Endothelial cell (in vitro differentiated cells): Measurements from ENCODE around the gene DNAJA3. TPM values are rescaled to one million over a fixed set of nuclear protein-coding genes. Genes with fewer than 3 reads are reported as not detected.

Source experiments
- DNase-seq: peaks from one replicate; pipeline ENCODE4 v3.0.0; 2021; ENCODE audit warnings: low spot score
- H3K27ac Mint-ChIP-seq: one replicate; pipeline ENCODE4 v1.8.0; 2021; ENCODE audit warnings: mixed read lengths, inconsistent platforms; ENCODE audit not compliant: unreplicated experiment
- H3K27me3 Mint-ChIP-seq: one replicate; pipeline ENCODE4 v1.8.0; 2021; ENCODE audit warnings: mild to moderate bottlenecking, moderate library complexity, mixed read lengths, inconsistent platforms; ENCODE audit not compliant: unreplicated experiment
- H3K36me3 Mint-ChIP-seq: one replicate; pipeline ENCODE4 v1.8.0; 2021; ENCODE audit warnings: mild to moderate bottlenecking, low read depth, mixed read lengths, inconsistent platforms; ENCODE audit not compliant: unreplicated experiment
- H3K4me1 Mint-ChIP-seq: one replicate; pipeline ENCODE4 v1.8.0; 2021; ENCODE audit warnings: mild to moderate bottlenecking, mixed read lengths, inconsistent platforms; ENCODE audit not compliant: unreplicated experiment
- H3K4me3 Mint-ChIP-seq: one replicate; pipeline ENCODE4 v1.8.0; 2021; ENCODE audit warnings: mild to moderate bottlenecking, mixed read lengths, inconsistent platforms; ENCODE audit not compliant: unreplicated experiment
- H3K9me3 Mint-ChIP-seq: one replicate; pipeline ENCODE4 v1.8.0; 2021; ENCODE audit warnings: mixed read lengths, inconsistent platforms; ENCODE audit not compliant: unreplicated experiment
- total RNA-seq: library from RNA; stranded (reverse); fragmentation: NEBNext Ultra II Directional; extraction: Animal tissue kit (Norgen Biotek cat#: 25700); gene quantifications from one replicate; pipeline ENCODE4 v1.2.1, GENCODE V29; 2021; ENCODE audit not compliant: unreplicated experiment
- TF ChIP-seq, protein P1 (sequence below): fragments of 200-600 bp; sonication (generic); IDR thresholded peaks from one replicate; pipeline ENCODE4 v1.5.0; 2021; ENCODE audit warnings: antibody characterized with exemption; ENCODE audit not compliant: unreplicated experiment

The DNAJA3 gene
- total RNA-seq, 1 donor from 2014 or later: 32.0 TPM

- peaks cover 25% of the 10 kb centered on the region for H3K36me3 Mint-ChIP-seq
- H3K27me3 Mint-ChIP-seq: peaks cover 9% of the 10 kb centered on the region
- peak overlapping the region; percentile 14 for H3K27ac Mint-ChIP-seq
- TF ChIP-seq, protein P1, sequence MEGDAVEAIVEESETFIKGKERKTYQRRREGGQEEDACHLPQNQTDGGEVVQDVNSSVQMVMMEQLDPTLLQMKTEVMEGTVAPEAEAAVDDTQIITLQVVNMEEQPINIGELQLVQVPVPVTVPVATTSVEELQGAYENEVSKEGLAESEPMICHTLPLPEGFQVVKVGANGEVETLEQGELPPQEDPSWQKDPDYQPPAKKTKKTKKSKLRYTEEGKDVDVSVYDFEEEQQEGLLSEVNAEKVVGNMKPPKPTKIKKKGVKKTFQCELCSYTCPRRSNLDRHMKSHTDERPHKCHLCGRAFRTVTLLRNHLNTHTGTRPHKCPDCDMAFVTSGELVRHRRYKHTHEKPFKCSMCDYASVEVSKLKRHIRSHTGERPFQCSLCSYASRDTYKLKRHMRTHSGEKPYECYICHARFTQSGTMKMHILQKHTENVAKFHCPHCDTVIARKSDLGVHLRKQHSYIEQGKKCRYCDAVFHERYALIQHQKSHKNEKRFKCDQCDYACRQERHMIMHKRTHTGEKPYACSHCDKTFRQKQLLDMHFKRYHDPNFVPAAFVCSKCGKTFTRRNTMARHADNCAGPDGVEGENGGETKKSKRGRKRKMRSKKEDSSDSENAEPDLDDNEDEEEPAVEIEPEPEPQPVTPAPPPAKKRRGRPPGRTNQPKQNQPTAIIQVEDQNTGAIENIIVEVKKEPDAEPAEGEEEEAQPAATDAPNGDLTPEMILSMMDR: peak; percentile 77
- H3K9me3 Mint-ChIP-seq: no peaks in the 10 kb centered on the region
- peak overlapping the region; percentile 48 for H3K4me3 Mint-ChIP-seq
- DNase-seq: peak; percentile 82
- no peaks in the 10 kb centered on the region for H3K4me1 Mint-ChIP-seq
Measured at GRCh38 chr16:4404247-4404966, 21.3 kb upstream of the DNAJA3 start.

- Mint-ChIP-seq H3K9me3 (no peaks in the 10 kb centered on the region), H3K27ac (peak overlapping the region; percentile 14), H3K36me3 (peaks cover 22% of the 10 kb centered on the region), H3K4me1 (no peaks in the 10 kb centered on the region), H3K27me3 (peaks cover 9% of the 10 kb centered on the region), H3K4me3 (peak overlapping the region; percentile 48)
- no peak for DNase-seq
- TF ChIP-seq, protein P1: no peak
Measured at GRCh38 chr16:4404967-4405696, 20.5 kb upstream of the DNAJA3 start.

DNA sequence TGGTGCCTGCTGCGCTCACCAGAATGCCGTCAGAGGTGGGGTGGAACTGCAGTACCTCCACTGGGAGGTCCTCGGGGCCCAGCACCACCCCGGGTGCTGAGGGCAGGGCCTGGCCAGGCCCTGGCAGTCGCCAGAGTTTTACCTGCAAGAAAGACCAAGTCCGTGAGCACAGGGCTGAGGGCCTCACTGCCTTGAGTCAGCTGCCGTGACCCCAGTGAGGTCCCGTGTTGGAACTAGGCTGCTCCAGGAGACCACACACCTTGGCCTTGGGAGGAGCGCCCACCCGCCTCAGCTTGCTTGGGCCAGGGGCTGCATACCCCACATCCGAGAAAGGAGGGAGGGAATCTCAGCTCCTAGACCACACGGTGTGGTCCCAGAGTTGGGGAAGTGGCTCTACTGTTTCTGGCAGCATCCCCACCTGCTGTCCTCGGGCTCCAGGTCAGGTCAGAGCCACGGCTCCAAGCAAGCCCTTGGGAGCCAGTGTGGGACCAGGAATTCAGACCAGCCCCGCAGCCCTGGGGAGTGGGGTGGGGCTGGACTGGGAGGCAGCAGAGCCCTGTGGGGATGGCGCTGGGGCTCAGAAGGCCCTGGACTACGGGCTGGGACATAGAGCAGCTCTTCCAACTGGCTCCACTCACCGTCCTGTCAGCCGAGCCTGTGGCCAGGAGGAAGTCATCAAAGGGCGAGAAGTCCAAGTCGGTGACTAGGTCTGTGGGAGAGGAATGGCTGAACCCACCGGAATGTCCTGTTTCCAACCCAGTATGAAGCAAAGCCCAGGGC is 17.9 kb upstream of the DNAJA3 start:
- TF ChIP-seq, protein P1: no peak
- Mint-ChIP-seq H3K9me3 (no peaks in the 10 kb centered on the region), H3K27ac (no peak overlapping the region), H3K4me1 (no peaks in the 10 kb centered on the region), H3K4me3 (no peak overlapping the region), H3K36me3 (peaks cover 20% of the 10 kb centered on the region), H3K27me3 (peaks cover 5% of the 10 kb centered on the region)
- no peak for DNase-seq

DNA sequence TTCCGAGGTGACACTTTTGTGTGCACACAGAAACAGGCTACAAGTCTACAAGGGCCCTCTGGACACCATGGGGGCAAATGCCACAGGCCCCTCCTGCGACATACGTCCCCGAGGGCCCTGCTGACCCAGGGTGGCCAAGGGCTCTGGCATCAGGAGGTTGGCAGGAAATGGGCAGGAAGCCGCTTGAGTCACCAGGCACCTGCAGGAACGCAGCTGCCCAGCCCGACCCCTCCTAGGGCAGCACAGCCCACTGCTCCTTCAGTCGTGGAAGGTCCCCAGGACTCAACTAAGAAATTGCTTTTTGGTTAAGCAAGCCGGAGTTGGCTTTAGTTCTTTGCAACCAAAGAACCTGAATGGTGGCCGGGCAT is 17.4 kb upstream of the DNAJA3 start:
- DNase-seq: no peak
- H3K4me1 Mint-ChIP-seq: no peaks in the 10 kb centered on the region
- H3K27ac Mint-ChIP-seq: no peak overlapping the region
- no peaks in the 10 kb centered on the region for H3K9me3 Mint-ChIP-seq
- peaks cover 20% of the 10 kb centered on the region for H3K36me3 Mint-ChIP-seq
- TF ChIP-seq, protein P1: no peak
- H3K27me3 Mint-ChIP-seq: peaks cover 6% of the 10 kb centered on the region
- no peak overlapping the region for H3K4me3 Mint-ChIP-seq
